HepG2 (cell line): ENCODE data around the gene WNT7A. TPM values are rescaled to one million over a fixed set of nuclear protein-coding genes. Genes with fewer than 3 reads are reported as not detected.
A peak's percentile ranks its signal among the peaks of the same experiment; 100 is the strongest.

Experiments
- ATAC-seq: fragments of 200-7000 bp; cut with Tn5 transposase; 3 replicates; pipeline ENCODE4 v1.9.1; 2020; ENCODE audit warnings: mild to moderate bottlenecking, moderate library complexity
- BruUV-seq: library from RNA; stranded (reverse); fragments of 400-500 nt; replicated peaks from 2 replicates; lab custom pipeline; 2021; lab: Mats Ljungman, UMichigan
- CTCF ChIA-PET: fragments of 300-600 bp; formaldehyde crosslinking; extraction: SDS; loops from one replicate; lab custom pipeline; 2021; ENCODE audit warnings: low total read pairs, inconsistent platforms, low intra/inter-chr PET ratio; lab: Yijun Ruan, JAX
- POLR2A ChIA-PET: fragments of 350-600 bp; sonication (Branson Sonifier 250); formaldehyde crosslinking; loops from one replicate; lab custom pipeline; 2020; ENCODE audit warnings: antibody characterized with exemption, inconsistent platforms; lab: Yijun Ruan, JAX
- DNase-seq: peaks from one replicate; pipeline ENCODE4 v3.0.0-alpha.2; 2015; ENCODE audit warnings: low spot score
- FAIRE-seq: peaks from 3 replicates; lab custom pipeline; 2011; peaks lifted over from hg19 to GRCh38; lab: Jason Lieb, UNC
- H2AFZ ChIP-seq: one replicate; pipeline ENCODE4 v1.6.1; 2011; ENCODE audit warnings: low read length, inconsistent platforms
- H3K27ac ChIP-seq: fragments of 300-600 bp; 3 replicates; pipeline ENCODE4 v1.8.0; 2011; ENCODE audit warnings: mixed run types, mild to moderate bottlenecking, mixed read lengths, low read length, inconsistent platforms; ENCODE audit not compliant: insufficient read depth; ENCODE audit errors: extremely low read length
- H3K27me3 ChIP-seq, 2 experiments: fragments of 200-600 bp in 1 of 2; 2 replicates in 1 of 2; 3 replicates in 1 of 2; pipeline versions ENCODE4 v1.6.0 to v1.8.0; 2011; ENCODE audit warnings: low read length in 2 of 2, mild to moderate bottlenecking in 2 of 2, moderate library complexity in 2 of 2, inconsistent platforms in 1 of 2; ENCODE audit not compliant: insufficient read depth in 2 of 2, control insufficient read depth in 1 of 2
- H3K36me3 ChIP-seq, 2 experiments: fragments of 200-600 bp in 1 of 2; replicated peaks in 1 of 2; 2 replicates in 1 of 2; 3 replicates in 1 of 2; pipeline versions ENCODE4 v1.5.1 to v1.8.0; 2011; ENCODE audit warnings: low read length in 2 of 2, inconsistent platforms in 1 of 2; ENCODE audit not compliant: insufficient read depth in 2 of 2, control insufficient read depth in 1 of 2
- H3K4me1 ChIP-seq: 2 replicates; pipeline ENCODE4 v1.5.1; 2012; ENCODE audit warnings: low read length, inconsistent platforms; ENCODE audit not compliant: insufficient read depth
- H3K4me2 ChIP-seq: 2 replicates; pipeline ENCODE4 v1.6.0; 2011; ENCODE audit warnings: low read depth, low read length, inconsistent platforms
- H3K4me3 ChIP-seq, 3 experiments: fragments of 200-600 bp in 1 of 3; sonication (generic), shearing (Covaris generic) in 1 of 3; replicated peaks in 1 of 3; 2 replicates each; pipeline ENCODE4 v1.5.1; 2011 to 2016; ENCODE audit warnings: low read length in 3 of 3, inconsistent platforms in 2 of 3, low read depth in 2 of 3, mild to moderate bottlenecking in 2 of 3, control low read depth in 1 of 3, mixed read lengths in 1 of 3; ENCODE audit not compliant: insufficient read depth in 1 of 3
- H3K79me2 ChIP-seq: one replicate; pipeline ENCODE4 v1.6.1; 2011; ENCODE audit warnings: low read length, inconsistent platforms; ENCODE audit not compliant: insufficient read depth
- H3K9ac ChIP-seq: 2 replicates; pipeline ENCODE4 v1.6.0; 2011; ENCODE audit warnings: mild to moderate bottlenecking, low read depth, low read length, inconsistent platforms; ENCODE audit not compliant: insufficient read depth
- H3K9me3 ChIP-seq: 2 replicates; pipeline ENCODE4 v1.5.1; 2012; ENCODE audit warnings: mild to moderate bottlenecking, low read length
- H4K20me1 ChIP-seq: 2 replicates; pipeline ENCODE4 v1.6.0; 2011; ENCODE audit warnings: inconsistent platforms, mild to moderate bottlenecking, low read length, moderate library complexity; ENCODE audit not compliant: insufficient read depth
- PRDM4 ChIP-seq: sonication (generic); formaldehyde crosslinking; IDR thresholded peaks from 2 replicates; pipeline ENCODE4 v1.9.0; 2021; ENCODE audit warnings: missing genetic modification reagents, borderline replicate concordance
- ZNF768 ChIP-seq: sonication (generic); formaldehyde crosslinking; IDR thresholded peaks from 2 replicates; pipeline ENCODE4 v1.4.0; 2020; ENCODE audit warnings: missing genetic modification reagents
- WGBS: methylation state at CpG from one replicate; pipeline ENCODE4 v1.1.6; 2017; ENCODE audit warnings: low lambda C conversion rate; 5-methylcytosine and 5-hydroxymethylcytosine counted together
- in situ Hi-C: cut with HindIII; loops from 2 replicates; pipeline ENCODE4 v1.10.0; 2017; ENCODE audit warnings: low pct_unique_long_range_greater_than_20kb; ENCODE audit not compliant: extremely low pct_ligation_motif_present
- intact Hi-C: fragments of 100-400 bp; cut with micrococcal nuclease; formaldehyde crosslinking; loops from one replicate; pipeline ENCODE4 v1.10.0; 2022; ENCODE audit not compliant: unreplicated experiment
- polyA plus RNA-seq, 8 experiments: library from polyadenylated mRNA; depleted of rRNA in 3 of 8; stranded (reverse) in 7 of 8; unstranded in 1 of 8; fragments of >200 nt; fragmentation: Illumina TruSeq in 4 of 8; extraction: Trizol in 4 of 8; gene quantifications; 2 replicates each; pipeline versions ENCODE4 v1.2.1 to v1.2.3, GENCODE V29; 2011 to 2016; ENCODE audit warnings: low read depth in 4 of 8, missing spikeins in 1 of 8, mixed read lengths in 1 of 8; ENCODE audit not compliant: insufficient read depth in 1 of 8
- total RNA-seq, 5 experiments: library from RNA; depleted of rRNA; stranded (reverse); fragments of >200 nt; fragmentation: Illumina TruSeq; extraction: Trizol; gene quantifications; 2 replicates each; pipeline ENCODE4 v1.2.3, GENCODE V29; 2016; ENCODE audit warnings: low read depth in 1 of 5
- TF ChIP-seq, protein P1 (sequence below): sonication (generic); formaldehyde crosslinking; conservative IDR thresholded peaks from 2 replicates; pipeline ENCODE4 v1.8.1; 2023; ENCODE audit warnings: missing genetic modification reagents

The WNT7A gene
- total and polyA plus RNA-seq, 2 of the 13 experiments (the other 11 are each of a cell fraction or from before 2014, with no cell fraction given), result not detected

DNA sequence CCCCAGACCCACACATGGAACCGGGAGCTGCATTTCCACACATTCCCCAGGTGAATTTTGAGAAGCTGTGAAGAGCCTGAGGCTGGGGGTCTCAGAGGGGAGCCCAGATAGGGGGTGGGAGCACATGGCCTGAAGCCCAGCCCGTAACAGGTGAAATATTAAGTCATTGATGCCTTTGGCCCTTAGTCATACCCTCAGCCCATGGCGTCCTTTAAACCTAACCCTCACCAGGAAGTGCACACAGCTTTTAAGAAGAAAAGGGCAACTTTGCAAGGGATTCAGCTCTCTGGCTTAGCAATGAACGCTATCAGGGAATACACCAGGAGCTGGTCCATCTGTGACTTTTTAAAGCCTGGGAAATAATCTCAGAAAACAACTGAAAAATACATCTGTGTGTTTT, 40.6 kb downstream of the WNT7A start (continued):
- TF ChIP-seq PRDM4 (CRISPR knock-in tag), result no peak

- POLR2A ChIA-PET, result no interaction called here
- TF ChIP-seq ZNF768, result peak; percentile 24; the same call in 1 of the 2 replicates
- TF ChIP-seq, protein P1, sequence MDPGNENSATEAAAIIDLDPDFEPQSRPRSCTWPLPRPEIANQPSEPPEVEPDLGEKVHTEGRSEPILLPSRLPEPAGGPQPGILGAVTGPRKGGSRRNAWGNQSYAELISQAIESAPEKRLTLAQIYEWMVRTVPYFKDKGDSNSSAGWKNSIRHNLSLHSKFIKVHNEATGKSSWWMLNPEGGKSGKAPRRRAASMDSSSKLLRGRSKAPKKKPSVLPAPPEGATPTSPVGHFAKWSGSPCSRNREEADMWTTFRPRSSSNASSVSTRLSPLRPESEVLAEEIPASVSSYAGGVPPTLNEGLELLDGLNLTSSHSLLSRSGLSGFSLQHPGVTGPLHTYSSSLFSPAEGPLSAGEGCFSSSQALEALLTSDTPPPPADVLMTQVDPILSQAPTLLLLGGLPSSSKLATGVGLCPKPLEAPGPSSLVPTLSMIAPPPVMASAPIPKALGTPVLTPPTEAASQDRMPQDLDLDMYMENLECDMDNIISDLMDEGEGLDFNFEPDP, result no peak
- TF ChIP-seq, all 625 proteins: peak for 1
- Histone ChIP-seq H3K9ac (no peak overlapping the region), H2AFZ (no peak overlapping the region), H3K79me2 (no peaks in the 10 kb centered on the region), H3K27me3 (peaks cover 4 to 67% of the 10 kb centered on the region in 2 experiments; a peak in 4 of 5 replicates), H3K4me1 (no peaks in the 10 kb centered on the region), H3K27ac (no peak overlapping the region), H4K20me1 (no peaks in the 10 kb centered on the region), H3K4me3 (no peak overlapping the region), H3K36me3 (no peaks in the 10 kb centered on the region), H3K4me2 (no peak overlapping the region), H3K9me3 (no peaks in the 10 kb centered on the region)
- no TSS peak for BruUV-seq
- FAIRE-seq, result no peak
- no peak for ATAC-seq
- in situ Hi-C loops, result no loop called here
- no peak for DNase-seq
- 8% methylated on average over 3 of the region's 4 CpGs for WGBS
- intact Hi-C loops, result no loop called here
- CTCF ChIA-PET, result no interaction called here
These were observed 41.5 kb downstream of the WNT7A start for GRCh38 chr3:13838421-13838820.
